Measurements from ENCODE around the gene CYB561D2. TPM values are rescaled to one million over a fixed set of nuclear protein-coding genes. Genes with fewer than 3 reads are reported as not detected.

Gene CYB561D2
- total and polyA plus RNA-seq, 2 experiments from 2014 or later: 10.7 to 23.8 TPM

DNA sequence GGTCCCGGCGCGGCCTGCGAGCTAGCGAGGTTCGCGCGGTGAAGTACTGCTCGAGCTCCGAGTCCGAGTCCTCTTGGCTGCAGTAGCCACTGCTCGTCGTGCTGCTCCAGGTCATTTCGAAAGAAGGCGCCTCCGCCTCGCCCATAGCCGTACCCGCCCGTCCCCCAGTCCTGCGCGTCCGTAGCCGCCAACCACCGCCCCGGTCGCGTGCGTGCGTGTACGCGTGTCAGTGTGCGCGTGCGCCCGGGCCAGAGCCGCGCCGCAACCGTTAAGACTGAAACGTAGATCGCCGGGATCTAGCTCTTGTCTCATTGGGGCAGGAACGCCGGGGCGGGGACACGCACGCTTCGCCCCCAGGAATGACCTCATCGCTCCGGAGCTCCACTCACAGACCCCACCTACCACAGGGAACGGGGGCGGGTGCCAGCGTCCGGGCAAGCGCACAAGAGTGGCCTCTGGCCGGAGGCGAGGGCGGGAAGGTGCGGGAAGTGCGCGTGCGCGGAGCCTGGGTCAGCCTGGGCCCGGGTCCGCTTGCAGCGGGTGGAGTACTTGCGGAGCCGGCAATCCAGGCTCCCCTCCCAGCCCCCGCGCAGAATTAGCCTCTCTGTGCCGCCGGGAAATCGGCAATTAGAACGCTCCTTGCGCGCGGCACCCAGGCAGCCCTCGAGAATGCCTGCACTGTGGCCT is 13.3 kb upstream of the CYB561D2 start:
- TF ChIP-seq, protein P1, sequence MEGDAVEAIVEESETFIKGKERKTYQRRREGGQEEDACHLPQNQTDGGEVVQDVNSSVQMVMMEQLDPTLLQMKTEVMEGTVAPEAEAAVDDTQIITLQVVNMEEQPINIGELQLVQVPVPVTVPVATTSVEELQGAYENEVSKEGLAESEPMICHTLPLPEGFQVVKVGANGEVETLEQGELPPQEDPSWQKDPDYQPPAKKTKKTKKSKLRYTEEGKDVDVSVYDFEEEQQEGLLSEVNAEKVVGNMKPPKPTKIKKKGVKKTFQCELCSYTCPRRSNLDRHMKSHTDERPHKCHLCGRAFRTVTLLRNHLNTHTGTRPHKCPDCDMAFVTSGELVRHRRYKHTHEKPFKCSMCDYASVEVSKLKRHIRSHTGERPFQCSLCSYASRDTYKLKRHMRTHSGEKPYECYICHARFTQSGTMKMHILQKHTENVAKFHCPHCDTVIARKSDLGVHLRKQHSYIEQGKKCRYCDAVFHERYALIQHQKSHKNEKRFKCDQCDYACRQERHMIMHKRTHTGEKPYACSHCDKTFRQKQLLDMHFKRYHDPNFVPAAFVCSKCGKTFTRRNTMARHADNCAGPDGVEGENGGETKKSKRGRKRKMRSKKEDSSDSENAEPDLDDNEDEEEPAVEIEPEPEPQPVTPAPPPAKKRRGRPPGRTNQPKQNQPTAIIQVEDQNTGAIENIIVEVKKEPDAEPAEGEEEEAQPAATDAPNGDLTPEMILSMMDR (IDR thresholded peaks at IDR 0.05; ENCODE audit: low read depth, low read length): no peak
- H3K27ac ChIP-seq: peak overlapping the region; percentile 87
- peak; percentile 100 for DNase-seq (ENCODE audit: low read depth in 1 of 2, low spot score in 1 of 2)
- H3K4me3 ChIP-seq: peak overlapping the region; percentile 59
- no peaks in the 10 kb centered on the region for H3K9me3 ChIP-seq (ENCODE audit: low read depth)
- H3K36me3 ChIP-seq: no peaks in the 10 kb centered on the region
- H3K27me3 ChIP-seq: peaks cover 31% of the 10 kb centered on the region
- H3K4me1 ChIP-seq (ENCODE audit: low read depth): peaks cover 11% of the 10 kb centered on the region

DNA sequence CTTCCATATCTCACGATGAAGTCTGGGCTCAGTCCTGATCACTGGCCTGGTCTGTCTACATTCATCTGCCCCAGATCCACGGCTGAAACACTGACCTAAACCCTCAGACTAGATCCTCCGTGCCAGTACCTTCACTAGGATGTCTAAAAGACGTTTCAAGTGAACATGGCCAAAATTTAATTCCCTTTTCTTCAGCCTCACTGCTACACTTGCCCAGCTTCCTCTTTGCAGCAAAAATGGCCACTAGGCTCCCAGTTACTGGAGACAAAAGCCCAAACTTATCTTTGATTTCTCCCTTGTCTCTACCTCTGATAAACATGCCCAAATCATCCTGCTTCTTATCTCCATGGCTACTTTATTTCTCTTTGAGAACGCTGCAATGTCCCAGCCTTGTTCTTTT is 11.7 kb upstream of the CYB561D2 start:
- H3K27ac ChIP-seq: no peak overlapping the region
- H3K36me3 ChIP-seq: no peaks in the 10 kb centered on the region
- H3K9me3 ChIP-seq (ENCODE audit: low read depth): no peaks in the 10 kb centered on the region
- peaks cover 11% of the 10 kb centered on the region for H3K4me1 ChIP-seq (ENCODE audit: low read depth)
- TF ChIP-seq, protein P1 (IDR thresholded peaks at IDR 0.05; ENCODE audit: low read depth, low read length): no peak
- DNase-seq (ENCODE audit: low read depth in 1 of 2, low spot score in 1 of 2): no peak
- no peak overlapping the region for H3K4me3 ChIP-seq
- peaks cover 47% of the 10 kb centered on the region for H3K27me3 ChIP-seq

DNA sequence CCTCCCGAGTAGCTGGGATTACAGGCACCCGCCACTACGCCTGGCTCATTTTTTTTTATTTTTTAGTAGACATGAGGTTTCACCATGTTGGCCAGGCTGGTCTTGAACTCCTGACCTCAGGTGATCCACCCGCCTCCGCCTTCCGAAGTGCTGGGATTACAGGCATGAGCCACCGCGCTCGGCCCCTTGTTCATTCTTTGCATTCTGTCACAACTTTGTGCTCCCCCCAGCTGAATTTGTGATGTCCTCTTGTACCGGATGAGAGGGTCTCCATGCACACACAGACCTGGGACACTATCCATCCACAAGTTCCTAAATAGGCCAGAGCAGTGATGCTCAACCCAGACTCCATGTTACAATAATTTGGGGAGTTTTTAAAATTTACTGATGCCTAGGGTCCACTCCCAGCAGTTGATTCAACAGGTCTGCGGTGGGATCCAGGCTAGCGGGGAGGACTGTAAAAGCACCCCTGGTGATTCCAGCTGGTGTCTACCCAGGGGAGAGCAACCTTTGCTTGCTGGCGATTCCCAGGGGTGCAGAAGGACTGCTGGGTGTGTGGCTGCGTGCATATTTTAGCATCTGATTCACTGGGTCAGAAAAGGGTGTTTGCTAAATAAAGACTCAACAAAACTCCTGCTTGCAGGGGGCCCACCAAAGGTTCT is 11.0 kb upstream of the CYB561D2 start:
- H3K4me3 ChIP-seq: no peak overlapping the region

DNA sequence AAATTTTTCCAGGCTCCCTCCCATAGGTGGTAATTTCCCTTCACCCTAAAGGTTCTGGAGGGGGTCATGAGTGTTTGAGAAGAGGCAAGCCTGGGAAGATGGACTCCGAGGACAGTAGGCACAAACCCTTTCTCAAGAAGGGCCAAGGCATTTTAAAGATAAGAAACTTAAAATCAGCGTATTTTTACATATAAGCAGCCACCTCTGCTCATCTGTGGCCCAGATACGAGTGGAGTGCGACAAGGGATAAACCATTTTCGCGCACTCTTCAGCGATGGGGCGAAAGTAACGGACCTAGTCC is 10.6 kb upstream of the CYB561D2 start:
- Histone ChIP-seq H3K27me3 (peaks cover 56% of the 10 kb centered on the region), H3K27ac (no peak overlapping the region)

More for the DNA sequence above, 11.0 kb upstream of the CYB561D2 start:
- Histone ChIP-seq H3K27me3 (peaks cover 52% of the 10 kb centered on the region), H3K36me3 (no peaks in the 10 kb centered on the region), H3K27ac (no peak overlapping the region), H3K9me3 (ENCODE audit: low read depth) (no peaks in the 10 kb centered on the region), H3K4me1 (ENCODE audit: low read depth) (peaks cover 11% of the 10 kb centered on the region)
- peak in 1 of 2 donors; percentile 52 for DNase-seq (ENCODE audit: low read depth in 1 of 2, low spot score in 1 of 2)
- TF ChIP-seq, protein P1 (IDR thresholded peaks at IDR 0.05; ENCODE audit: low read depth, low read length): no peak

DNA sequence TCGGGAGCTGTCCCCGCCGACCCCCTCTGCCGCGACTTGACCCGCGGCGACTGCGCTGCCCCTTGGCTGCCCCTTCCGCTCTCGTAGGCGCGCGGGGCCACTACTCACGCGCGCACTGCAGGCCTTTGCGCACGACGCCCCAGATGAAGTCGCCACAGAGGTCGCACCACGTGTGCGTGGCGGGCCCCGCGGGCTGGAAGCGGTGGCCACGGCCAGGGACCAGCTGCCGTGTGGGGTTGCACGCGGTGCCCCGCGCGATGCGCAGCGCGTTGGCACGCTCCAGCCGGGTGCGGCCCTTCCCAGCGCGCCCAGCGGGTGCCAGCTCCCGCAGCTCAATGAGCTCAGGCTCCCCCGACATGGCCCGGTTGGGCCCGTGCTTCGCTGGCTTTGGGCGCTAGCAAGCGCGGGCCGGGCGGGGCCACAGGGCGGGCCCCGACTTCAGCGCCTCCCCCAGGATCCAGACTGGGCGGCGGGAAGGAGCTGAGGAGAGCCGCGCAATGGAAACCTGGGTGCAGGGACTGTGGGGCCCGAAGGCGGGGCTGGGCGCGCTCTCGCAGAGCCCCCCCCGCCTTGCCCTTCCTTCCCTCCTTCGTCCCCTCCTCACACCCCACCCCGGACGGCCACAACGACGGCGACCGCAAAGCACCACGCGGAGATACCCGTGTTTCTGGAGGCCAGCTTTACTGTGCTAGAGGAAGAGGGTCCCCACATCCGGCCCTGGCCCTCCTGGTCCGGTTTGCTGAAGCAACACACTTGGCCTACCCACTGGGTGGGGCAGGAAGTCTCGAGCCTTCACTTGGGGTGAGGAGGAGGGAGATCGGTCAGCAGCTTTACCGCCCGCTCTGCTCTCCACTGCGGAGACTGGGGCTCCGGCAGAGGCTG is 10.0 kb upstream of the CYB561D2 start, which contains the start of gene RASSF1:
Gene RASSF1, minus strand, starts transcription at position 389 of the 882 bp plus-strand sequence. Its CDS starts 31 bp downstream, at position 358.
- Histone ChIP-seq H3K27ac (no peak within 1 kb of the TSS), H3K27me3 (peaks cover 61% of the 10 kb centered on the region), H3K4me3 (no peak within 1 kb of the TSS), H3K4me1 (ENCODE audit: low read depth) (peaks cover 14% of the 10 kb centered on the region), H3K9me3 (ENCODE audit: low read depth) (no peaks in the 10 kb centered on the region), H3K36me3 (no peaks in the 10 kb centered on the region)
- DNase-seq (ENCODE audit: low read depth in 1 of 2, low spot score in 1 of 2): peak in 1 of 2 donors; percentile 69
- TF ChIP-seq, protein P1 (IDR thresholded peaks at IDR 0.05; ENCODE audit: low read depth, low read length): no peak

More for the DNA sequence above, 10.6 kb upstream of the CYB561D2 start:
- Histone ChIP-seq H3K4me1 (ENCODE audit: low read depth) (peaks cover 11% of the 10 kb centered on the region), H3K36me3 (no peaks in the 10 kb centered on the region), H3K4me3 (no peak overlapping the region), H3K9me3 (ENCODE audit: low read depth) (no peaks in the 10 kb centered on the region)
- TF ChIP-seq, protein P1 (IDR thresholded peaks at IDR 0.05; ENCODE audit: low read depth, low read length): no peak
- no peak for DNase-seq (ENCODE audit: low read depth in 1 of 2, low spot score in 1 of 2)
